Measurements from ENCODE around the gene LRRC4C. TPM values are rescaled to one million over a fixed set of nuclear protein-coding genes. Genes with fewer than 3 reads are reported as not detected.
A peak's percentile ranks its signal among the peaks of the same experiment; 100 is the strongest.

Gene LRRC4C
- total RNA-seq, 1 experiment from 2014 or later: not detected

DNA sequence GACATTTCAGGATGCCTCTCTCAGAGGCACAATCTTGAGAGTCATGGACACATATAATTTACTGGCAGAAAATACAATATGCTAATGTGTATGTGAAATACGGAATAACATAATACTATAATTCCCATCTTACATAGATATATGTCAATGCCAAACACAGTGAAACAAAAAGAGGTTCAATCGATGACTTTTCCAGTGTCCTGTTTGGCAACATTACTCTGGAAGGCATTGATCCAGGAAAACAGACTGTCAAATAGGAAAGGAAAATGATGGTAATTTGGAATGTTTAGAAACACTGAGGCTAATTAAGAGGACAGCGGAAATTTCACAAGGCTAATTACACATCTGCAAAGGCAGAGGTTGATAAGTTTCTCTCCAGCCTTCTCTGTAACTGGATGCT lies 942.3 kb downstream of the LRRC4C start:
- Histone ChIP-seq H2AFZ (ENCODE audit: low read length) (no peak overlapping the region), H3K4me2 (ENCODE audit: low read length) (no peak overlapping the region), H3K27ac (ENCODE audit: low read length) (no peak overlapping the region), H3K4me3 (ENCODE audit: low read length) (no peak overlapping the region), H3K79me2 (ENCODE audit: low read length) (no peaks in the 10 kb centered on the region), H3K27me3 (ENCODE audit: low read length) (no peaks in the 10 kb centered on the region), H3K4me1 (ENCODE audit: insufficient read depth, low read length) (no peaks in the 10 kb centered on the region), H4K20me1 (ENCODE audit: low read length) (no peaks in the 10 kb centered on the region), H3K36me3 (ENCODE audit: low read depth, low read length) (no peaks in the 10 kb centered on the region), H3K9ac (ENCODE audit: low read length) (no peak overlapping the region), H3F3A (ENCODE audit: low read length, unreplicated experiment) (no peaks in the 10 kb centered on the region), H3K9me3 (ENCODE audit: low read length) (no peaks in the 10 kb centered on the region), H3K9me2 (replicated peaks; ENCODE audit: low read length) (no peaks in the 10 kb centered on the region)
- intact Hi-C loops (cut with micrococcal nuclease): no loop called here
- no peak for ATAC-seq
- ChIA-PET CTCF (no interaction called here), POLR2A (ENCODE audit: unreplicated experiment) (no interaction called here)
- TF ChIP-seq, protein P1, sequence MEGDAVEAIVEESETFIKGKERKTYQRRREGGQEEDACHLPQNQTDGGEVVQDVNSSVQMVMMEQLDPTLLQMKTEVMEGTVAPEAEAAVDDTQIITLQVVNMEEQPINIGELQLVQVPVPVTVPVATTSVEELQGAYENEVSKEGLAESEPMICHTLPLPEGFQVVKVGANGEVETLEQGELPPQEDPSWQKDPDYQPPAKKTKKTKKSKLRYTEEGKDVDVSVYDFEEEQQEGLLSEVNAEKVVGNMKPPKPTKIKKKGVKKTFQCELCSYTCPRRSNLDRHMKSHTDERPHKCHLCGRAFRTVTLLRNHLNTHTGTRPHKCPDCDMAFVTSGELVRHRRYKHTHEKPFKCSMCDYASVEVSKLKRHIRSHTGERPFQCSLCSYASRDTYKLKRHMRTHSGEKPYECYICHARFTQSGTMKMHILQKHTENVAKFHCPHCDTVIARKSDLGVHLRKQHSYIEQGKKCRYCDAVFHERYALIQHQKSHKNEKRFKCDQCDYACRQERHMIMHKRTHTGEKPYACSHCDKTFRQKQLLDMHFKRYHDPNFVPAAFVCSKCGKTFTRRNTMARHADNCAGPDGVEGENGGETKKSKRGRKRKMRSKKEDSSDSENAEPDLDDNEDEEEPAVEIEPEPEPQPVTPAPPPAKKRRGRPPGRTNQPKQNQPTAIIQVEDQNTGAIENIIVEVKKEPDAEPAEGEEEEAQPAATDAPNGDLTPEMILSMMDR (conservative IDR thresholded peaks at IDR 0.05; ENCODE audit: low read depth, low read length): no peak
- TF ChIP-seq EZH2phosphoT487 (IDR thresholded peaks at IDR 0.05; ENCODE audit: borderline replicate concordance, low read length) (no peak), EZH2 (IDR thresholded peaks at IDR 0.05; ENCODE audit: low read length, unreplicated experiment) (no peak)
- no TSS peak for BruUV-seq (replicated peaks)
- no peak for DNase-seq

DNA sequence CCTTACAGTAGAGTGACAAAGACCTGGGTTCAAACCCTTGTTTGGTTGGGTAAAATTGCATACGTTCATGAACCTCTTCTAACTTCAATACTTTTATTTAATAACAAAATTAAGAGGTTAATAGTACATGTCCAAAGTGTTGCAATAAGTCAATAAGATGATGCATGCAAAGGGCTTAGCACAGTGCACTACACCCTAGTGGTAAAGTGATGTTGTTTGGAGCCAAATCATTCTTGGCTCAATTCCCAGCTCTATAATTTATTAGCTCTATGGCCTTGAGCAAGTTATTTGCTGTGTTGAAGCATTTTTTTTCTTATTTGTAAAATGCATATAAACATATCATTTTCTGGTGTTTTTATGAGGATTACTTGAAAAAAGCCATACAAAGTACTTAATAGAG lies 945.3 kb downstream of the LRRC4C start:
- TF ChIP-seq EZH2phosphoT487 (IDR thresholded peaks at IDR 0.05; ENCODE audit: borderline replicate concordance, low read length) (no peak), EZH2 (IDR thresholded peaks at IDR 0.05; ENCODE audit: low read length, unreplicated experiment) (no peak)
- TF ChIP-seq, protein P1 (conservative IDR thresholded peaks at IDR 0.05; ENCODE audit: low read depth, low read length): no peak
- Histone ChIP-seq H2AFZ (ENCODE audit: low read length) (no peak overlapping the region), H3K27me3 (ENCODE audit: low read length) (no peaks in the 10 kb centered on the region), H3K9ac (ENCODE audit: low read length) (no peak overlapping the region), H3F3A (ENCODE audit: low read length, unreplicated experiment) (no peaks in the 10 kb centered on the region), H3K79me2 (ENCODE audit: low read length) (no peaks in the 10 kb centered on the region), H3K27ac (ENCODE audit: low read length) (no peak overlapping the region), H3K9me2 (replicated peaks; ENCODE audit: low read length) (no peaks in the 10 kb centered on the region), H4K20me1 (ENCODE audit: low read length) (no peaks in the 10 kb centered on the region), H3K36me3 (ENCODE audit: low read depth, low read length) (no peaks in the 10 kb centered on the region), H3K4me1 (ENCODE audit: insufficient read depth, low read length) (no peaks in the 10 kb centered on the region), H3K4me2 (ENCODE audit: low read length) (no peak overlapping the region), H3K4me3 (ENCODE audit: low read length) (no peak overlapping the region), H3K9me3 (ENCODE audit: low read length) (no peaks in the 10 kb centered on the region)
- DNase-seq (peak; percentile 61), ATAC-seq (no peak)
- CTCF ChIA-PET: no interaction called here
- BruUV-seq (replicated peaks): no TSS peak
- intact Hi-C loops (cut with micrococcal nuclease): no loop called here
- POLR2A ChIA-PET (ENCODE audit: unreplicated experiment): no interaction called here

DNA sequence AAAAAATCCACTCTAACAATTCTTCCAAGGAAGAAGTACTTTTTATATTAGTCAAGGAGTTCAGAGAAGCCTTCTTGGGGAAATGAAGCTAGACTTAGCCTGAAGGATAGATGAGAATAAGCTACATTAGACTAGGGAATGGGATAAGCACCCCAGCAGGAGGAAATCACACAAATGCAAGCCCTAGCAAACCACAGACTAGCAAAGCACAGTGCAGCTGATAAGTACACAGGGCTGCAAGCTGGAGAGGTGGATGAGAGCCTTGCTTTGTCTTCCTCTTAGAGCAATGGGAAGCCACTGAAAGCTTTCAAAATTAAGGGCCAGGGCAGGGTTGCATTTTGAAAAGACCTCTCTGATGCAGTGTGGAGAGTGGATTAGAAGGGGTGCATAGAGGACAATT lies 946.2 kb downstream of the LRRC4C start:
- no TSS peak for BruUV-seq (replicated peaks)
- no peaks in the 10 kb centered on the region for H3K4me1 ChIP-seq (ENCODE audit: insufficient read depth, low read length)
- DNase-seq: no peak
- no peaks in the 10 kb centered on the region for H3F3A ChIP-seq (ENCODE audit: low read length, unreplicated experiment)
- ATAC-seq: no peak
- no peaks in the 10 kb centered on the region for H3K9me2 ChIP-seq (replicated peaks; ENCODE audit: low read length)
- no peaks in the 10 kb centered on the region for H3K27me3 ChIP-seq (ENCODE audit: low read length)
- H3K79me2 ChIP-seq (ENCODE audit: low read length): no peaks in the 10 kb centered on the region
- POLR2A ChIA-PET (ENCODE audit: unreplicated experiment): no interaction called here
- H3K4me2 ChIP-seq (ENCODE audit: low read length): no peak overlapping the region
- no peaks in the 10 kb centered on the region for H3K36me3 ChIP-seq (ENCODE audit: low read depth, low read length)
- TF ChIP-seq, protein P1 (conservative IDR thresholded peaks at IDR 0.05; ENCODE audit: low read depth, low read length): no peak
- TF ChIP-seq EZH2 (IDR thresholded peaks at IDR 0.05; ENCODE audit: low read length, unreplicated experiment): no peak
- no peak for TF ChIP-seq EZH2phosphoT487 (IDR thresholded peaks at IDR 0.05; ENCODE audit: borderline replicate concordance, low read length)
- no peak overlapping the region for H3K4me3 ChIP-seq (ENCODE audit: low read length)
- CTCF ChIA-PET: no interaction called here
- intact Hi-C loops (cut with micrococcal nuclease): no loop called here
- H4K20me1 ChIP-seq (ENCODE audit: low read length): no peaks in the 10 kb centered on the region
- no peaks in the 10 kb centered on the region for H3K9me3 ChIP-seq (ENCODE audit: low read length)
- no peak overlapping the region for H2AFZ ChIP-seq (ENCODE audit: low read length)
- no peak overlapping the region for H3K27ac ChIP-seq (ENCODE audit: low read length)
- H3K9ac ChIP-seq (ENCODE audit: low read length): no peak overlapping the region
